ENCODE results near the gene SYNRG. TPM values are rescaled to one million over a fixed set of nuclear protein-coding genes. Genes with fewer than 3 reads are reported as not detected.

The SYNRG gene
- total and polyA plus RNA-seq, 2 of the 13 experiments (the other 11 are each of a cell fraction or from before 2014, with no cell fraction given) = 7.3 to 8.7 TPM

- TF ChIP-seq, protein P1, sequence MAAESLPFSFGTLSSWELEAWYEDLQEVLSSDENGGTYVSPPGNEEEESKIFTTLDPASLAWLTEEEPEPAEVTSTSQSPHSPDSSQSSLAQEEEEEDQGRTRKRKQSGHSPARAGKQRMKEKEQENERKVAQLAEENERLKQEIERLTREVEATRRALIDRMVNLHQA (CRISPR knock-in tag; IDR thresholded peaks at IDR 0.05) = no peak
- TF ChIP-seq HDAC1 (CRISPR knock-in tag; IDR thresholded peaks at IDR 0.05) (peak; percentile 58), TOPORS (CRISPR knock-in tag; IDR thresholded peaks at IDR 0.05) (no peak), NFIB (CRISPR knock-in tag; IDR thresholded peaks at IDR 0.05; ENCODE audit: borderline replicate concordance) (no peak), ZNF615 (CRISPR knock-in tag; IDR thresholded peaks at IDR 0.05; ENCODE audit: borderline replicate concordance) (no peak), ZNF777 (CRISPR knock-in tag; IDR thresholded peaks at IDR 0.05) (peak; percentile 61; the same call in 1 of the 2 replicates), MTA1 (CRISPR knock-in tag; IDR thresholded peaks at IDR 0.05; ENCODE audit: borderline replicate concordance) (peak; percentile 61; the same call in 1 of the 2 replicates), ZNF136 (CRISPR knock-in tag; IDR thresholded peaks at IDR 0.05; ENCODE audit: low read depth) (no peak), HCFC1 (IDR thresholded peaks at IDR 0.05; ENCODE audit: low read depth, low read length) (no peak), GABPA (IDR thresholded peaks at IDR 0.05; ENCODE audit: low read depth, low read length) (no peak), GABPA (CRISPR knock-in tag; IDR thresholded peaks at IDR 0.05; ENCODE audit: low read depth) (no peak), TARDBP (CRISPR knock-in tag; IDR thresholded peaks at IDR 0.05) (no peak), ZNF589 (CRISPR knock-in tag; conservative IDR thresholded peaks at IDR 0.05) (no peak), PLRG1 (conservative IDR thresholded peaks at IDR 0.05) (no peak), NR0B2 (CRISPR knock-in tag; IDR thresholded peaks at IDR 0.05) (no peak), ZSCAN30 (CRISPR knock-in tag; IDR thresholded peaks at IDR 0.05) (no peak), KDM4B (CRISPR knock-in tag; IDR thresholded peaks at IDR 0.05) (no peak), KDM1A (CRISPR knock-in tag; IDR thresholded peaks at IDR 0.05) (no peak), YEATS2 (CRISPR knock-in tag; IDR thresholded peaks at IDR 0.05; ENCODE audit: borderline replicate concordance) (no peak), SP4 (CRISPR knock-in tag; IDR thresholded peaks at IDR 0.05) (peak; percentile 44; the same call in 1 of the 2 replicates), TBX3 (IDR thresholded peaks at IDR 0.05; ENCODE audit: borderline replicate concordance) (no peak), RFXAP (CRISPR knock-in tag; IDR thresholded peaks at IDR 0.05; ENCODE audit: borderline replicate concordance) (peak; percentile 32; the same call in 1 of the 2 replicates), SNAPC5 (CRISPR knock-in tag; IDR thresholded peaks at IDR 0.05; ENCODE audit: borderline replicate concordance) (no peak), ZNF749 (CRISPR knock-in tag; IDR thresholded peaks at IDR 0.05; ENCODE audit: borderline replicate concordance) (no peak; the same call in 1 of the 2 replicates), SRF (IDR thresholded peaks at IDR 0.05; ENCODE audit: low read depth, low read length) (no peak)
- TF ChIP-seq, protein P2, sequence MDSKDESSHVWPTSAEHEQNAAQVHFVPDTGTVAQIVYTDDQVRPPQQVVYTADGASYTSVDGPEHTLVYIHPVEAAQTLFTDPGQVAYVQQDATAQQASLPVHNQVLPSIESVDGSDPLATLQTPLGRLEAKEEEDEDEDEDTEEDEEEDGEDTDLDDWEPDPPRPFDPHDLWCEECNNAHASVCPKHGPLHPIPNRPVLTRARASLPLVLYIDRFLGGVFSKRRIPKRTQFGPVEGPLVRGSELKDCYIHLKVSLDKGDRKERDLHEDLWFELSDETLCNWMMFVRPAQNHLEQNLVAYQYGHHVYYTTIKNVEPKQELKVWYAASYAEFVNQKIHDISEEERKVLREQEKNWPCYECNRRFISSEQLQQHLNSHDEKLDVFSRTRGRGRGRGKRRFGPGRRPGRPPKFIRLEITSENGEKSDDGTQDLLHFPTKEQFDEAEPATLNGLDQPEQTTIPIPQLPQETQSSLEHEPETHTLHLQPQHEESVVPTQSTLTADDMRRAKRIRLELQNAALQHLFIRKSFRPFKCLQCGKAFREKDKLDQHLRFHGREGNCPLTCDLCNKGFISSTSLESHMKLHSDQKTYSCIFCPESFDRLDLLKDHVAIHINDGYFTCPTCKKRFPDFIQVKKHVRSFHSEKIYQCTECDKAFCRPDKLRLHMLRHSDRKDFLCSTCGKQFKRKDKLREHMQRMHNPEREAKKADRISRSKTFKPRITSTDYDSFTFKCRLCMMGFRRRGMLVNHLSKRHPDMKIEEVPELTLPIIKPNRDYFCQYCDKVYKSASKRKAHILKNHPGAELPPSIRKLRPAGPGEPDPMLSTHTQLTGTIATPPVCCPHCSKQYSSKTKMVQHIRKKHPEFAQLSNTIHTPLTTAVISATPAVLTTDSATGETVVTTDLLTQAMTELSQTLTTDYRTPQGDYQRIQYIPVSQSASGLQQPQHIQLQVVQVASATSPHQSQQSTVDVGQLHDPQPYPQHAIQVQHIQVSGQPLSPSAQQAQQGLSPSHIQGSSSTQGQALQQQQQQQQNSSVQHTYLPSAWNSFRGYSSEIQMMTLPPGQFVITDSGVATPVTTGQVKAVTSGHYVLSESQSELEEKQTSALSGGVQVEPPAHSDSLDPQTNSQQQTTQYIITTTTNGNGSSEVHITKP (CRISPR knock-in tag; IDR thresholded peaks at IDR 0.05; ENCODE audit: low read depth) = no peak
These were observed 34.0 kb upstream of the SYNRG start, which contains the start of gene DDX52 (continued) for GRCh38 chr17:37643118-37643766.

Data from HepG2 (cell line).